ENCODE results near the gene DCAF7.

Gene DCAF7

GRCh38 chr17:63546308-63547082 lies 3.8 kb upstream of the DCAF7 start:
- DNase-seq: no peak

- no peak for DNase-seq
These were observed 3.2 kb upstream of the DCAF7 start for GRCh38 chr17:63547083-63547523.

- DNase-seq: no peak
These were observed 860 bp upstream of the DCAF7 start for GRCh38 chr17:63549289-63549945.

GRCh38 chr17:63550817-63551639 lies 751 bp downstream of the DCAF7 start:
- no peak for DNase-seq

GRCh38 chr17:63552211-63552610 lies 1.9 kb downstream of the DCAF7 start:
- DNase-seq: no peak

- DNase-seq: no peak
These were observed 5.4 kb downstream of the DCAF7 start for GRCh38 chr17:63555500-63556156.

- DNase-seq: no peak
These were observed 7.1 kb downstream of the DCAF7 start for GRCh38 chr17:63557416-63557815.

- DNase-seq: no peak
These were observed 8.2 kb downstream of the DCAF7 start for GRCh38 chr17:63558441-63558840.

- no peak for DNase-seq
These were observed 11.5 kb downstream of the DCAF7 start for GRCh38 chr17:63561819-63562218.

GRCh38 chr17:63563339-63563738 lies 13.1 kb downstream of the DCAF7 start:
- DNase-seq: no peak

GRCh38 chr17:63564562-63564961 lies 14.3 kb downstream of the DCAF7 start:
- no peak for DNase-seq

GRCh38 chr17:63567229-63567628 lies 17.0 kb downstream of the DCAF7 start:
- no peak for DNase-seq

GRCh38 chr17:63568563-63568962 lies 18.3 kb downstream of the DCAF7 start:
- no peak for DNase-seq

GRCh38 chr17:63571632-63572310 lies 21.5 kb downstream of the DCAF7 start:
- no peak for DNase-seq

- DNase-seq: no peak
These were observed 23.4 kb downstream of the DCAF7 start for GRCh38 chr17:63573634-63574033.

GRCh38 chr17:63578027-63578768 lies 27.9 kb downstream of the DCAF7 start:
- no peak for DNase-seq

GRCh38 chr17:63578769-63579111 lies 28.5 kb downstream of the DCAF7 start:
- no peak for DNase-seq

- DNase-seq: no peak
These were observed 29.4 kb downstream of the DCAF7 start for GRCh38 chr17:63579633-63580032.

- no peak for DNase-seq
These were observed 37.5 kb downstream of the DCAF7 start for GRCh38 chr17:63587770-63588169.

- DNase-seq: no peak
These were observed 38.5 kb downstream of the DCAF7 start for GRCh38 chr17:63588797-63589196.

- DNase-seq: no peak
These were observed 39.4 kb downstream of the DCAF7 start for GRCh38 chr17:63589646-63590045.

- DNase-seq: no peak
These were observed 42.5 kb downstream of the DCAF7 start for GRCh38 chr17:63592797-63593196.

Data from central memory CD4-positive, alpha-beta T cell (primary cell).